Measurements from ENCODE around the gene TMEM179B. TPM values are rescaled to one million over a fixed set of nuclear protein-coding genes. Genes with fewer than 3 reads are reported as not detected.

Gene TMEM179B
- total and polyA plus RNA-seq, 9 of the 15 experiments (the other 6 are each of a cell fraction or from before 2014, with no cell fraction given) = 27.7 to 105 (median 37.0) TPM

- TF ChIP-seq MLX (CRISPR knock-in tag; conservative IDR thresholded peaks at IDR 0.05) (no peak), ARNT (IDR thresholded peaks at IDR 0.05) (no peak)
Measured at GRCh38 chr11:62810748-62811147, 23.5 kb downstream of the TMEM179B start (continued).

DNA sequence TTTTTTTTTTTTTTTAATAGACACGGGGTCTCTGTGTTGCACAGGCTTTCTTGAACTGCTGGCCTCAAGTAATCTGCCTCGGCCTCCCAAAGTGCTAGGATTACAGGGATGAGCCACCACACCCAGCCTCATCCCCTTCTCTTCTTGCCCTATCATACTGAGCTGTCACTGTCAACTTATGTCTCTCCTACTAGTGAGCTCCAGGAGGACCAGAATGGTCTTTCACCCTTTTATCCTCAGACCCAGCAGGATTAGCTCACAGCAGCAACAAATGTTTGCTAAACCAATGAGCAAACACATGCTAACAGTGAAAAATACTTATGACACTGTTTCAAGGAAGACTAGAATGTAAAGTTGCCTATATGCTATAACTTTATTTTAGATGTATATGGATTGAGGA lies 24.5 kb downstream of the TMEM179B start:
- Histone ChIP-seq H3K36me3 (ENCODE audit: control insufficient read depth, insufficient read depth, low read length) (peaks cover 2% of the 10 kb centered on the region; the same call in 2 of the 3 replicates), H3K27me3 (ENCODE audit: control insufficient read depth in 2 of 2, insufficient read depth in 2 of 2, low read length in 2 of 2) (no peaks in the 10 kb centered on the region), H3K9me1 (ENCODE audit: control insufficient read depth, insufficient read depth, low read length) (no peaks in the 10 kb centered on the region), H3K27ac (ENCODE audit: extremely low read depth, low read depth, low read length) (no peak overlapping the region), H4K20me1 (replicated peaks; ENCODE audit: control insufficient read depth, insufficient read depth, low read length) (no peaks in the 10 kb centered on the region), H3K9ac (ENCODE audit: insufficient read depth in 1 of 2, low read depth in 2 of 2, low read length in 2 of 2) (no peak overlapping the region; a peak in 1 of 4 replicates), H3K9me3 (replicated peaks; ENCODE audit: control insufficient read depth, insufficient read depth, low read depth, low read length) (no peaks in the 10 kb centered on the region), H3K4me2 (ENCODE audit: insufficient read depth, low read length) (no peak overlapping the region), H3K4me3 (no peak overlapping the region), H3K4me1 (replicated peaks in 1 of 2; ENCODE audit: control insufficient read depth in 2 of 2, insufficient read depth in 2 of 2, low read length in 2 of 2) (peaks cover 2 to 3% of the 10 kb centered on the region in 2 experiments; a peak in 3 of 5 replicates), H3K79me2 (ENCODE audit: control insufficient read depth, insufficient read depth, low read length) (no peaks in the 10 kb centered on the region), H2AFZ (ENCODE audit: low read depth, low read length) (no peak overlapping the region)
- no TSS peak for BruUV-seq (replicated peaks)
- ChIA-PET CTCF (ENCODE audit: low intra/inter-chr PET ratio) (no interaction called here), POLR2A (interaction anchor here (0.6 to 2.5 kb wide), 9 partner anchors 11 to 166 kb away, joined by 3 to 16 read pairs (median 4); partner anchors contain the start of genes C11orf98, CSKMT, STX5 and ZBTB3)
- intact Hi-C loops (cut with micrococcal nuclease) (no loop called here), in situ Hi-C loops (cut with MboI) (no loop called here)
- no peak for TF ChIP-seq ZNF766 (CRISPR knock-in tag; conservative IDR thresholded peaks at IDR 0.05)
- DNase-seq (ENCODE audit: extremely low read depth in 1 of 4, low spot score in 3 of 4) (no peak), ATAC-seq (peak; percentile 44), FAIRE-seq (no peak)
- 13% methylated on average over 2 of the region's 2 CpGs for WGBS (ENCODE audit: insufficient coverage, low coverage, missing lambda C conversion rate)
